Ishikawa (cell line): Measurements from ENCODE around the gene ATOH7.

ENCODE experiments used
- CEBPB ChIP-seq: IDR thresholded peaks from 2 replicates; pipeline ENCODE4 v1.6.1; 2012
- CREB1 ChIP-seq: IDR thresholded peaks from 2 replicates; pipeline ENCODE4 v1.6.1; 2012; ENCODE audit warnings: low read depth
- EGR1 ChIP-seq: IDR thresholded peaks from 2 replicates; pipeline ENCODE4 v1.6.1; 2012
- EP300 ChIP-seq: IDR thresholded peaks from 2 replicates; pipeline ENCODE4 v1.6.1; 2012; ENCODE audit warnings: borderline replicate concordance
- RAD21 ChIP-seq: IDR thresholded peaks from 2 replicates; pipeline ENCODE4 v1.6.1; 2012; ENCODE audit warnings: low read depth
- TCF12 ChIP-seq: IDR thresholded peaks from 2 replicates; pipeline ENCODE4 v1.6.1; 2012; ENCODE audit warnings: low read depth
- TEAD4 ChIP-seq: IDR thresholded peaks from 2 replicates; pipeline ENCODE4 v1.6.1; 2012
- YY1 ChIP-seq: IDR thresholded peaks from 2 replicates; pipeline ENCODE4 v1.6.1; 2012; ENCODE audit warnings: low read depth
- TF ChIP-seq, protein P1 (sequence below): IDR thresholded peaks from 2 replicates; pipeline ENCODE4 v1.6.1; 2012
- TF ChIP-seq, protein P2 (sequence below): IDR thresholded peaks from 2 replicates; pipeline ENCODE4 v1.6.1; 2012
- TF ChIP-seq, protein P3 (sequence below): IDR thresholded peaks from 2 replicates; pipeline ENCODE4 v1.6.1; 2012; ENCODE audit warnings: low read depth, mild to moderate bottlenecking

DNA sequence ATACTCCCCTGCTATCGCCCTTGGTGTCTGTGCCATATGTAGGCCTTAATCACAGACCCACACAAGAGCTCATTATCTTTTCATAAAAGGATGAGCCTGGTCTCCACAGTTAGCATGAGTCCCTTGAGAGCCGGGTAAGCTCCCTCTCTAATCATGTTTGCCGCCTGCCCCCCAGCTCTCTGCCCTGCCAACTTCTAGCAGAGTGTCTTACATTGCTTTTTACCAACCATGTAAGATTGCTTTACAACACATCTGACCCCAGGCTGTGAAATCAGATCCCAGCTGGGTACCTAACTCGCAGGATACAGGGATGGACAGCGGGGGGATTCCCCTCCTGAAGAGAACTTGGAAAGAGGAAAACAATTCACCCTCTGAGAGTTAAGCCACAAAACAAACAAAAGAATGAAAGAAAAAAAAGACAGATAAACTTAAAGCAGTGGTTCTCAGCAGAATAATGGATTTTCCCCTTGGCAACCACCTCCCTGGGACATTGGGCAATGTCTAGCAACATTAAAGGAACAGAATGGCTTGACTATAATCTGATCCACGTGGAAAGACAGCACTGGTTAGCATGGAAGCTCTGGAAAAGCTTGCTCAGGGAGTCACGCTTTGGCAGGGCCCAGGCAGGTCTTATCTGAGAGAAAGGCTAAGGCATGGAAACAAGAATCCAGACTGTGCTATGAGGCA, 39.4 kb upstream of the ATOH7 start:
- no peak for TF ChIP-seq EP300
- no peak for TF ChIP-seq RAD21
- TF ChIP-seq, protein P1, sequence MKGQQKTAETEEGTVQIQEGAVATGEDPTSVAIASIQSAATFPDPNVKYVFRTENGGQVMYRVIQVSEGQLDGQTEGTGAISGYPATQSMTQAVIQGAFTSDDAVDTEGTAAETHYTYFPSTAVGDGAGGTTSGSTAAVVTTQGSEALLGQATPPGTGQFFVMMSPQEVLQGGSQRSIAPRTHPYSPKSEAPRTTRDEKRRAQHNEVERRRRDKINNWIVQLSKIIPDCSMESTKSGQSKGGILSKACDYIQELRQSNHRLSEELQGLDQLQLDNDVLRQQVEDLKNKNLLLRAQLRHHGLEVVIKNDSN = no peak
- no peak for TF ChIP-seq EGR1
- no peak for TF ChIP-seq CEBPB
- TF ChIP-seq, protein P2, sequence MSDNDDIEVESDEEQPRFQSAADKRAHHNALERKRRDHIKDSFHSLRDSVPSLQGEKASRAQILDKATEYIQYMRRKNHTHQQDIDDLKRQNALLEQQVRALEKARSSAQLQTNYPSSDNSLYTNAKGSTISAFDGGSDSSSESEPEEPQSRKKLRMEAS = no peak
- no peak for TF ChIP-seq CREB1
- no peak for TF ChIP-seq TEAD4
- TF ChIP-seq, protein P3, sequence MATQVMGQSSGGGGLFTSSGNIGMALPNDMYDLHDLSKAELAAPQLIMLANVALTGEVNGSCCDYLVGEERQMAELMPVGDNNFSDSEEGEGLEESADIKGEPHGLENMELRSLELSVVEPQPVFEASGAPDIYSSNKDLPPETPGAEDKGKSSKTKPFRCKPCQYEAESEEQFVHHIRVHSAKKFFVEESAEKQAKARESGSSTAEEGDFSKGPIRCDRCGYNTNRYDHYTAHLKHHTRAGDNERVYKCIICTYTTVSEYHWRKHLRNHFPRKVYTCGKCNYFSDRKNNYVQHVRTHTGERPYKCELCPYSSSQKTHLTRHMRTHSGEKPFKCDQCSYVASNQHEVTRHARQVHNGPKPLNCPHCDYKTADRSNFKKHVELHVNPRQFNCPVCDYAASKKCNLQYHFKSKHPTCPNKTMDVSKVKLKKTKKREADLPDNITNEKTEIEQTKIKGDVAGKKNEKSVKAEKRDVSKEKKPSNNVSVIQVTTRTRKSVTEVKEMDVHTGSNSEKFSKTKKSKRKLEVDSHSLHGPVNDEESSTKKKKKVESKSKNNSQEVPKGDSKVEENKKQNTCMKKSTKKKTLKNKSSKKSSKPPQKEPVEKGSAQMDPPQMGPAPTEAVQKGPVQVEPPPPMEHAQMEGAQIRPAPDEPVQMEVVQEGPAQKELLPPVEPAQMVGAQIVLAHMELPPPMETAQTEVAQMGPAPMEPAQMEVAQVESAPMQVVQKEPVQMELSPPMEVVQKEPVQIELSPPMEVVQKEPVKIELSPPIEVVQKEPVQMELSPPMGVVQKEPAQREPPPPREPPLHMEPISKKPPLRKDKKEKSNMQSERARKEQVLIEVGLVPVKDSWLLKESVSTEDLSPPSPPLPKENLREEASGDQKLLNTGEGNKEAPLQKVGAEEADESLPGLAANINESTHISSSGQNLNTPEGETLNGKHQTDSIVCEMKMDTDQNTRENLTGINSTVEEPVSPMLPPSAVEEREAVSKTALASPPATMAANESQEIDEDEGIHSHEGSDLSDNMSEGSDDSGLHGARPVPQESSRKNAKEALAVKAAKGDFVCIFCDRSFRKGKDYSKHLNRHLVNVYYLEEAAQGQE = no peak
- TF ChIP-seq YY1 = no peak
- TF ChIP-seq TCF12 = no peak
